ENCODE results near the gene RBMY1A1. TPM values are rescaled to one million over a fixed set of nuclear protein-coding genes. Genes with fewer than 3 reads are reported as not detected.
"Not testable (repeated sequence)": the region's sequence is repeated elsewhere in the genome, so short reads cannot be mapped to it uniquely, and the experiment has no call there.

Gene RBMY1A1
- 1.0 TPM in 1 of 2 replicates, not detected in the other for total RNA-seq (2014; rRNA removed; shearing (Covaris generic))

DNA sequence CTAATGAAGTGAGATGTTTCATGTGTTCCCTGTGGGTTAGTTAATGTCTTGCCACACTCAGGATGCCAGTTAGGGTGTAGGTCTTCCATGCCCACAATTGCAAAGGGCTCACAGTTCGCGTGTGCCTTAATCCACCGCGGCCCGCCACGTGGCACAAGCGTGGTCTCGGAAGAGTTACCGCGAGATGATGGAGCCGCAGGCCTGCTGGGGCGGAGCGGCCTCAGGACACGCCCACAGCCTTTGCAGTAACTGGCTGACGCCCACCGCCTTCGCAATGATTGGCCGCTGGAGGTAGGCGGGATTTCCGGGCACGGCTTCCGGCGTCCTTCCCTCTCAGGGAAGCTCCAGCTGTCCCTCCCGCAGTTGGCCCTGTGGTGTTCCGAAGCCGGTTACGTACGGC, at the start of gene RBMY1A1:
Gene RBMY1A1, plus strand, starts transcription at position 301 of the 400 bp plus-strand sequence. CDS start 2,013 bp downstream, outside the sequence.
- not testable (repeated sequence) for DNase-seq (ENCODE audit: low read depth)

DNA sequence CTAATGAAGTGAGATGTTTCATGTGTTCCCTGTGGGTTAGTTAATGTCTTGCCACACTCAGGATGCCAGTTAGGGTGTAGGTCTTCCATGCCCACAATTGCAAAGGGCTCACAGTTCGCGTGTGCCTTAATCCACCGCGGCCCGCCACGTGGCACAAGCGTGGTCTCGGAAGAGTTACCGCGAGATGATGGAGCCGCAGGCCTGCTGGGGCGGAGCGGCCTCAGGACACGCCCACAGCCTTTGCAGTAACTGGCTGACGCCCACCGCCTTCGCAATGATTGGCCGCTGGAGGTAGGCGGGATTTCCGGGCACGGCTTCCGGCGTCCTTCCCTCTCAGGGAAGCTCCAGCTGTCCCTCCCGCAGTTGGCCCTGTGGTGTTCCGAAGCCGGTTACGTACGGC, 23.6 kb upstream of the RBMY1A1 start, which contains the start of gene RBMY1B:
Gene RBMY1B, plus strand, starts transcription at position 301 of the 400 bp plus-strand sequence. CDS start 2,013 bp downstream, outside the sequence.
- DNase-seq (ENCODE audit: low read depth), result not testable (repeated sequence)

DNA sequence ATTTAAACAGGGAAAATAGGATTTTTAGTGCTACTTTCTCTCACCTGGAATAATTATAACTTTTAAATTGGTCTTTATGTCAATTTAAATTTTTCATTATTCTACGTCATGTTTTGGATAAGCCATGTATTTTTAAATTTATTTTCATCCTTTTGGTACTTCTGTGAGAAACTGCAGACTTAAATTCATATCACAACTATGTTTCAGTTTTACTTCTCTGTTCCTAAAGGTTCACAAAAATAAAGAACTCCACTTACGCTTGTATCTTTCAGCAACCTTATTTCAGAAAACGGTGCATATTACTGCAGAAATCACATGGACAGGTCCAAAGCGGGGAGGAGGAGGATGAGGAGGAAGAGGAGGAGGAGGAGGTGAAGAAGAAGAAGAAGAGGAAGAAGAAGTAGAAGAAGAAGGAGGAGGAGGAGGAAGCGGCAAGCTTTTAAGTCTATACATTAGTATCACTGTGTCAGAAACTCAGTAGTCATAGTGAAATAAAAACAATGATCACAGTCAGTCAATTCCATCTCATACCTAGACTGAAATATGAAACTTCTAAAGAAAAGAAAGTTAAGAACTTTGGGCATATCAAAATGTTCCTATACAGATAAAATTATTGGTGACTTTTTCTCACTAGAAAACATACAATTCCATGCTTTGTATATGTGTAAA, 24.8 kb downstream of the RBMY1A1 start:
- DNase-seq (ENCODE audit: low read depth), result not testable (repeated sequence)

DNA sequence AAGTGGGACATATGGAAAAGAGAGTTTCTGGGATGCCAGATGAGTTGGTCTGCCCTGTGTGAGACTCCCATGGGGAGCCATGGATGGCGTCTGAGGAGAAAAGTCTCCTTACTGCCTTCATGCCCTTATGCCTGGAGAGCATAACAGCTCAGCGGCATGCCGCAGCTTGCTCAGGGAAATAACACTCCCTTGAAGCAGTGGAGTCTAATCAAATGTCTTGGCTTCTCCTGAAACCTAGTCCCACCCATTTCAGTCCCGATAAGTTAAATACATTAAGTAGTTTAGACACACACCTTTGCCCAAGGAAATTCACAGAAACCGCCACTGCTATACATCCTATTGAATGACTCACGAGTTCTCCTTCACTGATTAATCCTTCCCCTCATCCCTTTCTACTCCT, 50.8 kb downstream of the RBMY1A1 start:
- no peak for DNase-seq (ENCODE audit: low read depth)

DNA sequence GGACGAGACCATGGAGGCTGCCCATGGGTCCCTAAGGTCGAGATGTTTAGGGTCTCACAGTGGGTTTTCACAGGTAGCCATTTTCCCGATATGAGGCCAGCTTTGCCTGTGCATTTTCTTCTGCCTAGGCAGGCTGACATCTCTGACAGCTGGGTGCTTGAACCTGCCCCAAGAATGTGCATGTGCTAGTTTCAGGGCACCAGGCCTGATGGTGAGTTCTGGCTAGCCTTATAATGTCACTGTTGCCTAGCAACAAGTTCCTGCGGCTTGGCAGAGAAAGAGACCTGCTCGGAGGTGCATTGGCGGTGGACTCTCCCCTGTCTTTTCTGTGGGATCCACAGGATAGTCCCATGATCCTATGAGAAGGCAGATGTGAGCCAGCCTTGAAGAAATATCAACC, 51.8 kb downstream of the RBMY1A1 start:
- DNase-seq (ENCODE audit: low read depth), result not testable (repeated sequence)

DNA sequence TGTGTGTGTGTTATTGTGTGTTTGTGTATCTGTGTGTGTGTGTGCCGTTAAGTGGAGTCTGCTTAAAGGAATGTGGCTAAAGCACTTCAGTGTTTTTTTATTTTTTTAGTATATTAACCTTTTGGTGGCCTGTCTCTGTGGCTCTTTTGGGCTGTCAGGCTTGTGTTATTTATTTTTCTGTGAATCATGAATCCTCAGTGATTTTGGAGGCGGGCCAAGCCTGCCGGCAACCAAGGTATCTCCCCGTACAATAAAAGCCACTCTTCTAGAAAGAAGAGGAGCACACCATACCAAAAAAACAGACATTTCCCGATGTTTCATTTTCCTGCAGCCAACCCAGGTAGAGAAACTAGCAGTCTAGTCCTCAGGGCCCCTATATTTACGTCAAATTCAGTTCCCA, 57.4 kb downstream of the RBMY1A1 start:
- no peak for DNase-seq (ENCODE audit: low read depth)

DNA sequence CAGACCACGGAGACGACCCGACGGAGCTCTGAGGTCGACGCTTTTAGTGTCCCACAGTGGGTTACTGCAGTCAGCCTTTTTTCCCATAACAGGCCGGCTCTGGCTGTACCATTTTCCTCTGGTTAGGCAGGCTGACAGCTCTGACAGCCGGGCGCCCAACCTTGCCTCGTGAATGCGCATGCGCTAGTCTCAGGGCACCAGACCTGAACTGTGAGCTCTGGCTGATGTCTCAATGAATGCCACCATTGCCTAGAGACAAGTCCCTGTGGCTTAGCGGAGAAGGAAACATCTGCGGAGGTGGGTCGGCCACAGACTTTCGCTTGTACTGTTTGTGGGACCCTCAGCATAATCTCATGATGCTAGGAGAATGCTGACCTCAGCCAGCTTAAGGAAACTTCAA, 61.6 kb downstream of the RBMY1A1 start:
- not testable (repeated sequence) for DNase-seq (ENCODE audit: low read depth)

Other genes starting within 250 kb of the RBMY1A1 start
- gene RBMY1B, start 23.5 kb upstream of the RBMY1A1 start, total RNA-seq (2014; rRNA removed; shearing (Covaris generic)), result 0.74 TPM in 1 of 2 replicates, not detected in the other